22Rv1 (cell line): ENCODE measurements around the gene TMEM19.

Experiments used
- CTCF ChIP-seq: fragments of 450-650 bp; IDR thresholded peaks from 2 replicates; pipeline ENCODE4 v1.5.1; 2017; ENCODE audit warnings: mild to moderate bottlenecking
- ZFX ChIP-seq: fragments of 450-650 bp; IDR thresholded peaks from 2 replicates; pipeline ENCODE4 v1.6.1; 2017; ENCODE audit warnings: antibody characterized with exemption, borderline replicate concordance

- no peak for TF ChIP-seq CTCF
- no peak for TF ChIP-seq ZFX
Measured at GRCh38 chr12:71645268-71645667, 40.6 kb upstream of the TMEM19 start.
